Stimulated activated CD4-positive, alpha-beta T cell treated with anti-CD3 and anti-CD28 coated beads, Interleukin-15, amount 100 ng/mL, for 48 hours (primary cell): ENCODE results near the gene SARDH.

ENCODE experiments used
- DNase-seq, 2 donors: peaks; one replicate each; pipeline ENCODE4 v3.0.0-alpha.2; 2020; ENCODE audit warnings: low read depth in 2 of 2

SARDH gene

DNA sequence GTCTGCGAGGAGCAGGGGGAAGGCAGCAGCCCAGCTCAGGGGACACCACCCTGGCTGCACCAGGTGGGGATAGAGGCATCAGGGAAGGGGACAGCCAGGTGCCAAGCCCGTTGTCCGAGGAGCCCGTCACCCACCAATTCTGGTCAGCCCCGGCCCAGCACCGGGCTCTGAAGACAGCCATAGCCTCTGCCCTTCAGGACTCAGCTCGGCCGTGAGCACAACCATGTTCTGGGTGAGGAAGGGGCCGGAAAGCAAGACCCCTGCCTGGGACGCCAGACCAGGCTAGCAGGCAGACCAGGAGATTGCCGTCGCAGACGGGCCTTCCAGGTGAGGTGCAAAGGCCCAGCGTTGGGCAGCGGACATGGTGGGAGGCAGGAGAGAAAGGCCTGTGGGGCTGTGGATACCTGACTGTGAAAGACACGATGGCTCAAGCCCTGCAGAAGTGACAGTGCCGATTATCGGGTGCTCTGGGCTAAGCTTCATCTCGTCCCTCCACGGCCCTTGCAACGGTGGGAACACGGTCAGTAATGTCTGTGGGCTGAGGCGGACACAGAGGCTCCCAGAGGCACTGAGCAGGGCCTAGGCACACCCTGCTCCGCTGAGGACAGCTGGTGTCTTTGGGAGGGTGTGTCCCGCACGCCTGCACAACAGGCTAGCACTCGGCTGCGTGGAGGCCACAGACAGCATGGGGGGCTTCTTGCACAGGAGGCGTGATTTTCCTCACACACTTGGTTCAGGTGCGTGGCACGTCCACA lies 65.5 kb downstream of the SARDH start:
- DNase-seq, result no peak

DNA sequence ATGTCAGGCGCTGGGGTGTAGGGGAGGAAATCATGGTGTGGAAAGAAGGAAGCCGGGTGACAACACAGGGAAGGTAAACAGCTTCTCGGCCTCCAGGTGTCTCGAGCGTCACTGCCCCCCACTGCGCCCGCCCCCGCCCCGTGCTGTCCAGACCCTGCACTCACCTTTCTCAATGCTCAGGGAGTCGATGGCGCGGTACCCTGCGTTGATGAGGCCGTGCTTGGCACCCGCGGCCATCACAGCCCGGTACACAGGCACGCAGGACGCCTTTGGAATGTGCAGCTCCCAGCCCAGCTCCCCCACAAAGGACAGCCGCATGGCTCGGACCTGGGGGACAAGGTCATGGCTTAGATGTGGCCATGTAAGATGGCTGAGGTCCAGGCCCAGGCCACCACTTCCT lies 66.8 kb downstream of the SARDH start:
- DNase-seq, result no peak

DNA sequence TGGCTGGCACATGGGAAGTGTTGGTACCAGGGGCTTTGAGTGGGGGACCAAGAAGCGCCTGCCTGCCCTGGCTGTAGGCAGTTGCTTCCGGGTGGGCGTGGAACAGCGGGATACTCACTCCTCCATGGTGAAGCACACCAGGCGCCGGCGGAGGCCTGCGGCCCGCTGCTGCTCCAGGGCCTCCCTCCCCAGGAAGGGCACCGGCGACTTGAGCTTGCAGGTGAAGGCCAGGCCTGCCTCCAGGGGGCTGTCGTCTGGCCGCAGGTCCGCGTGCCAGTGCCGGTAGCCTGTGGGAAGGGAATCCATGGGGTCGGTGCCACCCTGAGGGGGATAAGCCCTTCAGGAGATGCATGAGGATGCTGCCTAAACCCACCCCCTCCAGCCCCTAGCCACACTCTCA lies 67.7 kb downstream of the SARDH start:
- DNase-seq, result no peak

DNA sequence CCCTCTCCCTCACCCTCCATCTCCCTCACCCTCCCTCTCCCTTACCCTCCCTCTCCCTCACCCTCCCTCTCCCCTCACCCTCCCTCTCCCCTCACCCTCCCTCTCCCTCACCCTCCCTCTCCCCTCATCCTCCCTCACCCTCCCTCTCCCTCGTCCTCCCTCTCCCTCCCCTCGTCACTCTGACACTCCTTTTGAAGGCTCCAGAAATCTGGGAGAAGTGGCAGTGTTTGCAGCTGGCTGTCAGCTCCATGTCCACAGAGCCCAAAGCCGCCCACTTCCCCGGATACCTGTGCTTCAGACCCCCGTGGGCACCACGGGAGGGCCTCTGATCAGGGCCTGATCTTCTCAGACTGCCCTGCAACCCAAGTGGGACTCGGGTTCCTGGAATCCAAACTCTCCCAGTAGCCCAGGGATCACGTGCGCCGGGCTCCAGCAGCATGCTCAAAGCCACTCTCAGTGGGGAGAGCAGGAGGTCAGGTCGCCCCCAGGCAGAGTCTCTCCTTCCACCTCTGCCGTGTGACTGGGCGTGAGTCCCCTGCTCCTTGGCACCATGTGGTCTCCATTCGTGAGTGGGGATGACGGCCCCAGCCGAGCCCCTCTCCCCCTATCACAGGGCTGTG lies 68.9 kb downstream of the SARDH start:
- no peak for DNase-seq

DNA sequence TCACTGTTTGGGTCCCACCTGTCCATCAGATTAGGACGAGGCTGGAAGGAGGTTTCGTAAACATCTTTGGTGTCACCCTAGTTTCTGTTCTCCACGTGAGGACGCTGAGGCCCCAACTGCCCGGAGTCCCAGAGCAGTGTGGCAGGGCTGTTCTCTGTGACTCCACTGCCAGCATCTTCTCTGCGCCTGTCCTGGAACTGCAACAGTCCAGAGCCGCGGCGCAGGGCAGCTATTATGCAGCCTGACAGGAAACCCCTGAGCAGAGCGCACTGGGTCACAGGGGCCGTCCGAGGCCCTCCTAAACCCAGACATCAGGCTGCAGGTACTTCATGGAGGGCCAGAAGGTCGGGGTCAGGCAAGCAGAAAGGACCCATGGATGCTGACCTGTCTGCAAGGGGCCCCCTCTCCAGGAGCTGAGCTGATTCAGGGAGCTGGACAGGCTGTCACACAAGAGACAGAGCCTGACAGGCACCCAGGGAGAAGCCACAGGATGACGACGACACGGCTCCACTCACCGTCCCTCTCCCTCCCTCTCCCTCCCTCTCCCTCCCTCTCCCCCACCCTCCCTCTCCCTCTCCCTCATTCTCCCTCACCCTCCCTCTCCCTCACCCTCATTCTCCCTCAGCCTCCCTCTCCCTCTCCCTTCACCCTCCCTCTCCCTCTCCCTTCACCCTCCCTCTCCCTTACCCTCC lies 70.2 kb downstream of the SARDH start:
- DNase-seq, result no peak

DNA sequence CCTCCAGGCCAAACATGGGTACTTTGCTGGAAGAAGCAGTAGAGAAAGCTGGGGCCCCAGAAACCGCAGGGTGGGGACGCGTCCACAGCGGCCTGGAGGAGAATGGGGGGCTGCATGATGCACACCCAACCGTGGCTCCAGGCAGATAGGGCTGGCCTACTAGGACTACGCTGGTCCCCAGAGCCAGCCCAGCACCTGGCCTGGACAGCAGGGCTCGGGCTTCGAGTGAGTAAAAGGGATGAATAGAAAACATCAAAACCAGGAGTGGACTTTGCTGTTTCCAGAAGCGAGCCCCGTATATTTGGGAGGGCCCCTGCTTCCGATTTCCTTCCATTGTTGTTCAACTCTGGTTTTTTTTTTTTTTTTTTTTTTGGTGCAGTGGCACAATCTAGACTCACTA lies 71.3 kb downstream of the SARDH start:
- DNase-seq, result no peak

DNA sequence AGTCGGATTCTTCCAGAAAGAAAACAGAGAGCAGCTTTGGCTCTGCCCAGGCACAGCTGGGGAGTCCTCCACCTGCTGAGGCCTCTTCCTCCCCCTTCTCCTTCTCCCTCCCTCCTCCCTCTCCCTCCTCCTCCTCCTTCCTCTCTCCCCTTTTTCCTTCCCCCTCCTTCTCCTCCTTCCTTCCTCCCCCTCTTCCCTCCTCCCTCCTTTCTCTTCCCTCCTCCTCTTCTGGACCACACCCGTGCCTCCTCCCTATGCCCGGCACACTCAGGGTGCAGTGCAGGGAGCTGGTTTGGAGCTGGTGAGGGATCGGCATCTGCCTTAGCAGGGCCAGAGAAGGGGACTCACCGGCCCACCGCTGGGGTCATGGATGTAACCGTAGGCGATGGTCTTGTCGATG lies 71.8 kb downstream of the SARDH start:
- no peak for DNase-seq

DNA sequence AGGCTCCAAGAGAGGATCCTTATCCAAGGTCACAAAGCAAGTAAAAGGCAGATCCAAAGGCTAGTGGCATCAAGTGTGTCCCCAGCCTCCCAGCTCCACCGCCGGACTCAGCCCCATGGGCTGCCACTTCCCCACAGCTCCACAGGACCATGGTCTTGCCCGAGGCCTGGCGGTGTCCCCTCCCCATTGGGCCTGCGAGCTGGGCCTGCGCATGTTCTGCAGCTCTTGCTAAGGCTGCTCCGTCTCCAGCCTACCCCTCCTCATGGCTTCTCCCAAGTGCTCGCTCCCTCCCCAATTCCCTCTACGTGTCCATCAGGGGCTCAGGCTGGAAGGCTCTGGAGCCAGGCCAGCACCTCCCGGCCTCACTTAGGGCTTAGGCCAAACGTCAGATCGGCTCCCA lies 72.6 kb downstream of the SARDH start:
- DNase-seq, result no peak

DNA sequence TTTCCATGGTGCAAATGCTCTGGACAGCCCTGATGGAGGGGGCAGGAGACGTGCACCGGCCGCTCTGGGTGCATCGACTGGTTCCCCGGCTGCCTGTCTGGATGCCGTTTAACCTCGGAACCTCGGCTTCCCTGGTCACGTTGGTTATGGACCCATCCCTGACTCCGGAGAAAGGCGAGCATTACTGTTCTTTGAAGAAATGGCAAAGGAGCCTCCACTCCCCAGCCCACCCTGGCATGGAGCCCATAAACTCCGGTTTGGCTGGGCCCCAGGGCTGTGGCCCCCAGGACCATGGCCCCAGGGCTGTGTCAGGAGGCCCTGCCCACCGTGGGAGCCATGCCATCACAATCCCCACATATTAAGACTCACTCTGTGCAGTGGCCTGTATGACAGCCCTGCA lies 73.1 kb downstream of the SARDH start:
- no peak for DNase-seq

DNA sequence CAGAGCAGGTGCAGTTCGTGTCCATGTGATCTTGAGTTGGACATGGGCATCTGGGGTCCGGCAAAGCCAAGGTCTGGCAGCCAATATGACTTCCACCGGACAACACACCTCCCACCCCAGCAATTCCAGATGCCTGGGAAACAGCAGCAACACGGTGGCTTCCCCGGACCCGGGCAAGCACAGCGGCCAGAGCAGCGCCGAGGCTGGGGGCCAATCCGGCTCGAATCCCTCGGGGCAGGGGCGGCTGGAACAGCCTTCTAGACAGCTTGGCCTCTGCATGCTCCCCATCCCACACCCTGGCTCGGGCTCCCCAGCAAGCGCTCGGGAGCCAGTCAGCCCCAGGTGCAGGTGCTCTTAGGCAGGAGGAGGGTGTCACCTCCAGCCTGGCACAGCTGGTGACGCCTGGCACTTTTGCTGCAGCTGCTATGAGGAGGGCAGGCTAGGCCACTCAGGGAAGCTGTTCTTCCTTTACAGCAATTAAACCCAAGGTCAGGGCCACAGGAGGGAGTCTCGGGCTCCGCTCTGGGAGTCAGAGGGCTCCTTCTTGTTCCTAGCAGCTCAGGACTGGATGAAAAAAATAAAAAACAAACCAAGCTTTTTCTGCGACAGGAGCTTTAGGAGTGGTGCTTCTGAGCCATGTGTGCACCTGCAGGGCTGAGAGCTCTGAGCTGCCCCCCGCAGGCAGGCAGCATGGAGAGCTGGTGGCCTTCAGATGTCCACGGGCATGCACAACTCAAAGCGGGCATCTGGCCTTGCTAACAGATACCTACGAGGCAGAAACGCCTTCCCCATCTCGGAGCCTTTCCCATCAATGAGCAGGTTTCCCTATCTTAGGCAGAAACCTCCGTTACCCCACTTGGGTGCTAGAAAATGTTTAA lies 73.7 kb downstream of the SARDH start:
- no peak for DNase-seq

DNA sequence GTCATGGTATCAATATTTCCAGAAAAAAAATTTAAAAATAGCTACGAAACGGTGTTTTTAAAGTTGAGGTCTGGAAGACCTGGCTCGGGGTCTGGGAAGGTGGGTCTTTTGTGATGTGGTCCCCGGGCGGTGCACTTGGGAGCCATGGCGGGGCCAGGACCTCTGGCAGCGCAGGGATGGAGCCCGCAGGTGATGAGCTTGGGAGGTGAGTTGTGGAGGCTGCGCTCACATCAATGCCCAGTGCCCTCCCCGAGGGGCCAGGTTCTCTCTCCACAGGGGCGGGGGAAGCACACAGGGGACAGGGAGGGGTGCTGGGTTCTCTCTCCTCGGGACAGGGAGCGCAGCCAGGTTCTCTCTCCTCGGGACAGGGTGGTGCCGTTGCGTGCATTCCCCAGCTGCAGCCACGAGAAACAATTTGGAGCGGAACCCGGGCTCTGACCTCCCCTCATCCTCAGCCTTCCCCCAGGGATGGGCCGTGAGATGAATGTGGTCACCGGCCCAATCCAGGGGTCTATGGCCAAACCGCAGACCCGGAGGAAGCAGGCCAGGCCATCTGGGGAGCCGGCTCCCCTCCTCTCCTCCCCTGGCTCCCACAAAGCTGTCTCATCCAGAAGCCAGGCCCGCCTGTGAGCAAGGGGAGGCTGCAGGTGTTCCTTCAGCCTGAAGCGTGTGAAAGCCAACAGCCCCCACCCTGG lies 76.2 kb downstream of the SARDH start:
- no peak for DNase-seq

DNA sequence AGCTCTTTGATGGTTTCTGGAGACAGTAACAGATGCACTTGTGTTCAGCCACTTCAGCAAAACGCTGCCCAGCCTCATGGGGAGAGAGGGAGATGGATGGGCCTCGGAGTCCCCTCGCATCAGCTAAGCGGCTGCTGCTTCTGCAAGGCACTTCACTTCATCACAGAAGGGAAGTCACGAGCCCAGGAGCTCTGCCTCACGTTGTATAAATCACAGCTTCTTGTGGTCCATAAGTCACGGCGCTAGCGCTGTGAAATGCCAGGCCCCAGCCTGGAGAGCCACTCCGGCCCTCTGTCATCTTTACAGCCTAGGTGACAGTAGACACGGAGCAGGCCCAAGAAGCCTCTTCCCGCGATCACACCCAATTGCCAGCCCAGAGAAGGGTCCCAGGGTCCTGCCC lies 78.6 kb downstream of the SARDH start:
- DNase-seq, result no peak

DNA sequence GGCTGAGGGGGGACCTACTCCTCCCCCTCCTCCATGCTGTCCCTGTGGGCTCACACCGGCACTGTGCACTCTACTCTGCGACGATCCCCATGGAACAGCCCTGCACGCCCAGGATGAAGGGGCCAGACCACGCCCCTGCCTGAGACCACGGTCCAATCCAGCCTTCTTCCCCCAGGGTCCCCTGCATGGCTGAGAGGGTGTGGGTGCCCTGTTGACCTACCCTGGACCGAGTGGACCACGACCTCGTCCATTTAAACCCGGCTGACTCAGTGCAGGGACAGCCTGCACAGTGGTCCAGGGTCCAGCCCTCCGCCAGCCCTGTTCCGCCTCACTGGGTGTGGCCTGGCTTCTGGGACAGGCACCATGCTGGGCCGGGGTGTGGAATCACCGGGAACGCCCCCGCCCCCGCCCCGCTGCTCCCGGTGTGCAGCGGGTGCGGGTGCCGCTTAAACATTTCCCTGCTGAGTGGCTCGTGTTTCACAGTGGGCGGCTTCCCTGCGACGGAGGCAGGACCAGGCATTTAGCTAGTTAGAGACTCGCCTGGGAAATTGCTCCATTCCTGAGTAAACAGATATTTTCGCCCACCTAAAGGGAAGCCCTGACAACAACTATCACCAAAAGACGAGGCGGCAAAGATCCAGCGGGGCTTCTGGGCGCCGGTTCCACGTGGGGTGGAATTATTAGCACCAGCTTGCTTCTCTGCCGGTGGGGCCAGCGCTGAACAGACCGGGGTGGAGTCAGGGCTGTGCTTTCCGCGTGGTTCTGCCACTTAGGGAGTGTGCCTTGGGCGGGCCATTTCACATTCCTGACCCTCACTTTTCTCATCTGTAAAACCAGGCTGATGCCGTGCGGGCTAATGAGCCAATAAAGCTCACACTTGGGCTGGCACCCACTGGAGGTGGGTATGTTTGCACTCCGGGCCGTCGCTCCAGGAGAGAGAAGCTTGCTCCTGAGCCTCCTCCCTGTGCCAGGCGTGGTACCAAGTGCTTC lies 79.4 kb downstream of the SARDH start:
- DNase-seq, result no peak

DNA sequence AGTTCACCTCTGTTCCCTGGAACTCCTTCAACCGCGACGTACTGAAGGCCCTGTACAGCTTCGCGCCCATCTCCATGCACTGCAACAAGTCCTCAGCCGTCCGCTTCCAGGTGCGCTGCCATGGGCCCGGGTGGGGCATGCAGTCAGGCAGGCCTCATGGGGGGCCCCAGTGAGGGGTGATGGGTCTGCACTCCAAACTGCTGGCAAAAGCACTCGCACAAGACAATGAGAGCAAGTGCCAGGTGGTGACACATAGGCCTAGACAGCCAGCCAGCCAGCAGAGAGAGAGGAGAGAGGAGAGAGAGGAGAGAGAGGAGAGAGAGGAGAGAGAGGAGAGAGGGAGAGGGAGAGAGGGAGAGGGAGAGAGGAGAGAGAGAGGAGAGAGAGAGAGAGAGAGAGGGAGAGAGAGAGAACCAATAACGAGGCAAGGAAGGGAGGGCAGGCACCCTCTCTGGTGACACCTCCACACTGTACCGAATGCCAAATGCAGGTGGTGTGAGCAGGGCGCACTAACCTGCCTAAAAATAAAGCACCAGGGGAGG lies 81.0 kb downstream of the SARDH start:
- no peak for DNase-seq

DNA sequence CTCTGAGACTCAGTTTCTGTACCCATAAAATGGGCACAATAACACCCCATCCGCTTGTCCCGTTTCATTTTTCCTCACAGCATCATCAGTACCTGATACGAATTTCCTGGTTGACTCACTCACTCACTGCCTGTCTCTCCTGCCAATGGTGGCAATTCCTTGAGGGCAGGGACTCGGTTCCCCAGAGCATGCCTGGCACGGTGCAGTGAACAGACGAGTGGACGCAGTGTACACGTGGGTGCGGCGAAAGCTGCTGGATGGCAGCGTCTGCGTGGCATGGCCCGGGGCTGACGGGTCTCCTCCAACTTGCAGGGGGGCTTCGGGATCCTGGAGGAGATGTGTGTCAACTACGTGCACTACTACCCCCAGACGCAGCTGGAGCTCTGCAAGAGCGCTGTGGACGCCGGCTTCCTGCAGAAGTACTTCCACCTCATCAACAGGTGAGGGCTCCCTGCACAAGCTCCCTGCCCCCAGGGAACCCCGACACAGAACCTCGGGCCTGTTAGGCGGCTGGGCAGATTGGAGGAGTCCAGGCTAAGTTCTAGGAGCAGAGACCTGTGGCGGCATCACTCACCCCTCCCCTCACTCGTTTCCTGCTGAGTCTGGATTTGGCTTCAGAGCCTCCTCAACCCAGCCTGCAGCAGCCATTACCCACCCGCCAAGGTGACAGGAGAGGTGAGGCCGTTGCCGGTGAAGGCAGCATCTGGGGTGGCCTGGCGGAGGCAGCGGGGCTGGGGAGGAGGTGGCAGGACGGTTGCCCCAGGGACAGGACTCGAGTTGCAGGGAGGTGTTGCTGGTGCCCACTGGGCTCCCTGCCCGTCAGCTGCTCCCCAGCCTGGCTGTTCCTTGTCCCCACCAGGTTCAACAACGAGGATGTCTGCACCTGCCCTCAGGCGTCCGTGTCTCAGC lies 81.7 kb downstream of the SARDH start:
- peak in 1 of 2 donors; percentile 22 for DNase-seq

DNA sequence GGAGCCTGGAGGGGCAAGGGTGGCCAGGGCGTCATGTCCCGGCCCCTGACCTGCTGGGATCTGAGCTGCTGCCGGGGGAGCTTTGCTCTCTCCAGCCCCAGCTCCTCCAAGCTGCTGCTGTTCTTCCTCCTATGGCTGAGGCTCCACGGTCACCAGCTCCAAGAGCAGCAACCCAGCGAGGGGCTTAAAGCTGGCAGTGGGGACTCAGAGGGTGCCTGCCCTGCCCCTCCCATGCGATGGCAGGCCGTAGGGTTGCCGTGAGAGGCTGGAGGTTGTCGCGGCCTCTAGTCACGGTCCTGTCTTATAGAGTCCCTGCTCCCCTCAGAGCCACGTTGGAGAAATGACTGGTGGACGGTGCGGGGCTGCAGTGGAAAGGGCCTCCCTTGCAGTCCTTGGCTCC lies 82.5 kb downstream of the SARDH start:
- no peak for DNase-seq

DNA sequence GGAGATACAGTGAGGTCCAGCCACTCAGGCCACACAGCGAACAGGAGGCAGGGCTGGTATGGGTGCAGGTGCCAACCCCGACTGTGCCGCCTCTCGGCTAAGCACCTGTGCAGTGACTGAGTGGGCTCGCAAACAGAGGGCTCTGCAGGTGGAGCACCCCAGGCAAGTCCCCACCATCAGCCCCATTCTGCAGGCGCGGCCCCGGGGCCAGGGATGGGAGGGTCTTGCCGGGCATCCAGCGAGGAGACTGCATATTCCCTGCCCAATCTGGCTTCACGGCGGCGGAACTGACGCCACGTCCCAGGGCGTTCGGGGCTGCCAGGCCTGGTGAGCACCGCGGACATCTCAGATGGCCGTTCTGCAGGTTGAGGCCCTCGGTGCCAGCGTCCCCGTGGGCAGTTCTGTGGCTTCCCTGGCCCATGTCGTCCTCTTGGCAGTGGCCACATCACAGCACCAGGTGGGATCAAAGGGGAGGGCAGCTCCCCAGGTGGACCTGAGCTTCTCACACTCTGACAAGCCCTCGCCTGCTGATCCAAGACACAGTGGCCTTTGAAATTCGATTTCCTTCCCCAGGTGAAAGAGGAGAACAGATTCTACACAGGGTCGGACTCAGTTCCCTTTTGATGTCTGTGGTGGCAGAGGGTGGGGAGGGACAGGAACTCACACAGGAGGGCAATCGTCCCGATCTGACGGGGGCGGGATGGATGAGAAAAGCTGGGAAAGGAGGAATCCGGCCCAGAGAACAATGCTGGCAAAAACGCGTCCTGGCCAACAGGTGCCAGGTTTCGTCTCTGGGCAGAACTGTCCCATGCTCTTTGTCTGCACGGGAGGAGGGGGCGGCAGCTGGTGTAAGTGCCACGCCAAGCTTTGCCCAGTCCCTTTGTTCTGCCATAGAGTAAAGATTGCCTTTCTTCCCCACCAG lies 83.2 kb downstream of the SARDH start:
- DNase-seq, result no peak

DNA sequence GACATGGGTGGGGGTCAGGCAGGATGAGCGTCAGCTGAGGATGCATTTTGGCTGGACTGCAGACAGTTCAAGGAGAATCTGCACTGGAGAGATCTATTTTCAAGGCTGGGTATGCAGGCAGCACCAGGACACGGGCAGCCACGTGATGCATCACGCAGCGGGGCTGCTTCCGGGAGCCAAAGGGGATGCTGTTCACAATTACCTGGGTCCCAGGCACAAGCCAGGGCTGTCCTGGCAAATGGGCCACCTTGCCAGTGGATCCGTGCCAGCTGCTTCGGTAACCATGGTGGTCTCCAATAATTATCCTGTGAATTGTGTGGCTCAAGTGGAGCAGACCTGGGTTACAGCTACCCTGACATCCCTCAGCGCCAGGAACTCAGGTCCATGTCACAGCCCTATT lies 84.5 kb downstream of the SARDH start:
- DNase-seq, result no peak
